Cardiac muscle cell (in vitro differentiated cells and primary cell): ENCODE measurements around the gene RLF. TPM values are rescaled to one million over a fixed set of nuclear protein-coding genes. Genes with fewer than 3 reads are reported as not detected.

ENCODE experiments used
- DNase-seq, 2 donors: peaks; one replicate each; pipeline versions ENCODE4 v3.0.0 to v3.0.0-alpha.2; 2010 to 2017; ENCODE audit warnings: low read depth in 1 of 2, low spot score in 1 of 2
- H3K27ac ChIP-seq: fragments of 200-600 bp; sonication (generic); 2 replicates; pipeline ENCODE4 v1.5.1; 2016
- H3K27me3 ChIP-seq: fragments of 200-600 bp; sonication (generic); 2 replicates; pipeline ENCODE4 v1.6.0; 2016; ENCODE audit warnings: control low read depth
- H3K36me3 ChIP-seq: fragments of 200-600 bp; sonication (generic); 2 replicates; pipeline ENCODE4 v1.5.1; 2016; ENCODE audit warnings: control low read depth
- H3K4me1 ChIP-seq: fragments of 200-600 bp; sonication (generic); 2 replicates; pipeline ENCODE4 v1.8.1; 2017; ENCODE audit warnings: low read depth, mild to moderate bottlenecking, mixed run types
- H3K4me3 ChIP-seq: fragments of 200-600 bp; sonication (generic); 2 replicates; pipeline ENCODE4 v1.5.1; 2016; ENCODE audit warnings: mild to moderate bottlenecking
- H3K9me3 ChIP-seq: fragments of 200-600 bp; sonication (generic); 2 replicates; pipeline ENCODE4 v1.5.1; 2017; ENCODE audit warnings: low read depth, mild to moderate bottlenecking, control low read depth
- polyA plus RNA-seq: library from polyadenylated mRNA; unstranded; fragments of >200 nt; fragmentation: Nextera tagmentation; extraction: Ambion mirVana; gene quantifications from 2 replicates; pipeline ENCODE4 v1.2.1, GENCODE V29; 2016
- total RNA-seq: library from RNA; depleted of rRNA; stranded (reverse); fragments of >200 nt; gene quantifications from 2 replicates; pipeline ENCODE4 v1.2.3, GENCODE V29; 2016
- TF ChIP-seq, protein P1 (sequence below): IDR thresholded peaks from 2 replicates; pipeline ENCODE4 v1.5.1; 2012; ENCODE audit warnings: low read depth, mild to moderate bottlenecking, low read length

RLF gene
- total and polyA plus RNA-seq, 2 experiments from 2014 or later, result 6.7 to 27.5 TPM

DNA sequence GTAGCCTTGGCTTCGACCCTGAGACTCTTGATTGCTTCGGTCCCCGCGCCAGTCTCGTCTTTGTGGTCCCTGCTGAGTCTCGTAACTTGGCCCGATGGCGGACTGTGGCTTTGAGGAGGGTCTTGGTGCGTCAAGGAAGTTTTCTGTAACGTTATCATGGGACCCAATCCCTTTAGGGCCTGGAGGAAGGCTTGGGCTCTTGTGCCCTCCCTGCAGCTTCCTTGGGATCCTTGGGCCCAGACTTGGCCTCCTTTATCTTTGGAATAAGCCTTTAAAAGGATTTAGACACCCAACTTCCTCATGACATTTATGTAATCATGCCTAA is 97.2 kb downstream of the RLF start:
- Histone ChIP-seq H3K9me3 (no peaks in the 10 kb centered on the region), H3K4me3 (peak overlapping the region; percentile 93), H3K4me1 (peaks cover 5% of the 10 kb centered on the region), H3K27me3 (no peaks in the 10 kb centered on the region), H3K27ac (peak overlapping the region; percentile 99), H3K36me3 (peaks cover 29% of the 10 kb centered on the region)
- peak in 1 of 2 donors; percentile 39 for DNase-seq
- TF ChIP-seq, protein P1, sequence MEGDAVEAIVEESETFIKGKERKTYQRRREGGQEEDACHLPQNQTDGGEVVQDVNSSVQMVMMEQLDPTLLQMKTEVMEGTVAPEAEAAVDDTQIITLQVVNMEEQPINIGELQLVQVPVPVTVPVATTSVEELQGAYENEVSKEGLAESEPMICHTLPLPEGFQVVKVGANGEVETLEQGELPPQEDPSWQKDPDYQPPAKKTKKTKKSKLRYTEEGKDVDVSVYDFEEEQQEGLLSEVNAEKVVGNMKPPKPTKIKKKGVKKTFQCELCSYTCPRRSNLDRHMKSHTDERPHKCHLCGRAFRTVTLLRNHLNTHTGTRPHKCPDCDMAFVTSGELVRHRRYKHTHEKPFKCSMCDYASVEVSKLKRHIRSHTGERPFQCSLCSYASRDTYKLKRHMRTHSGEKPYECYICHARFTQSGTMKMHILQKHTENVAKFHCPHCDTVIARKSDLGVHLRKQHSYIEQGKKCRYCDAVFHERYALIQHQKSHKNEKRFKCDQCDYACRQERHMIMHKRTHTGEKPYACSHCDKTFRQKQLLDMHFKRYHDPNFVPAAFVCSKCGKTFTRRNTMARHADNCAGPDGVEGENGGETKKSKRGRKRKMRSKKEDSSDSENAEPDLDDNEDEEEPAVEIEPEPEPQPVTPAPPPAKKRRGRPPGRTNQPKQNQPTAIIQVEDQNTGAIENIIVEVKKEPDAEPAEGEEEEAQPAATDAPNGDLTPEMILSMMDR, result no peak

DNA sequence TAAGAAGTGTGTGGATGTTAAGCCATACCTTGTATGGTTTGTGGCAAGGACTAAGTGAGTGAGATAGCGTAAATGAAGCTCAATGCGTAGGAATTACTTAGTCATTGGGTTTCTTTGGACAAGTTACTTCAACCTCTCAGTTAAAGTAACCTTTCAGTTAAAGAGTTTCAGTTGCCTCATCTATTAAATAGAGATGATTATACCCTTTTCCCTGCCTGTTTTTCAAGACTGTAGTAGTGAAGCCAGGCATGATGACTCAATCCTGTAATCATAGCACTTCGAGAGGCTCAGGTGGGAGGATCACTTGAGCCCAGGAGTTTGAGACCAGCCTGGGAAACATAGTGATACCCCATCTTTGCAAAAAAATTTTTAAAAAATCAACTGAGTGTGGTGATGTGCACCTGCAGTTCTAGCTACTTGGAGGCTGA is 103.2 kb downstream of the RLF start:
- no peak for DNase-seq
- Histone ChIP-seq H3K36me3 (peaks cover 56% of the 10 kb centered on the region), H3K9me3 (no peaks in the 10 kb centered on the region), H3K27ac (no peak overlapping the region), H3K4me3 (no peak overlapping the region), H3K27me3 (no peaks in the 10 kb centered on the region), H3K4me1 (no peaks in the 10 kb centered on the region)
- TF ChIP-seq, protein P1, result no peak

DNA sequence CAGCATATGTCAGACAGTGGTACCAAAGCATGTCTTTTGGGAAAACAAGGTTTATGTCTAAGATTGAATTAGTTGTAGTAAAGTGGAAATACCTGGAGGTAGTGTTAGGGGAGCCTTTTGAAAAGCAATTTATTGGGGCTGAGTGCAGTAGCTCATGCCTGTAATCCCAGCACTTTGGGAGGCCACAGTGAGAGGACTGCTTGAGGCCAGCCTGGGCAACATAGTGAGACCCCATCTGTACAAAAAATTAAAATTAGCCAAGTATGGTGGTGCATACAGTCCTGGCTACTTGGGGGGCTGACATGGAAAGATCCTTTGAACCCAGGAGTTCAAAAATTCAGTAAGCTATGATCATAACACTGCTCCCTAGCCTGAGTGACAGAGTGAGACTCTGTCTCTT is 104.1 kb downstream of the RLF start:
- no peak for DNase-seq
- Histone ChIP-seq H3K36me3 (peaks cover 65% of the 10 kb centered on the region), H3K4me3 (no peak overlapping the region), H3K27ac (no peak overlapping the region), H3K27me3 (no peaks in the 10 kb centered on the region), H3K9me3 (no peaks in the 10 kb centered on the region), H3K4me1 (no peaks in the 10 kb centered on the region)
- TF ChIP-seq, protein P1, result no peak

DNA sequence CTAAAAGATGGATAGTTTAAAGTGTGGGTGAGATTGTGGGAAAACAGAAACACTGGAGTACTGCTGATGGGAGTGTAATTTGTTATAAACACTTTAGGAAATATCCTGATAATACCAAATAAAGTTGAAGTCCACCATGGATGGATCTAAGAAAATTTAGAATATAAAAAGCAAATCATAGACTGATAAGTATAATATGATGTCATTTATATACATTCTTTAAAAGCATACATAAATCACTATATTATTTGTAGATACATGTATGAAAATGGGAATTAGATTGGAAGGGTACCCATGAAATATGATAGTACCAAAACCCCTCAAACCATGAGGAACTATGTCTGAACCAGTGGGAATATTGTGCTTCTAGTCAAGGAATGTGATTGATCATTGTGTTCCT is 104.7 kb downstream of the RLF start:
- Histone ChIP-seq H3K27ac (no peak overlapping the region), H3K27me3 (no peaks in the 10 kb centered on the region), H3K9me3 (no peaks in the 10 kb centered on the region), H3K4me1 (no peaks in the 10 kb centered on the region), H3K36me3 (peaks cover 64% of the 10 kb centered on the region), H3K4me3 (no peak overlapping the region)
- no peak for DNase-seq
- TF ChIP-seq, protein P1, result no peak

DNA sequence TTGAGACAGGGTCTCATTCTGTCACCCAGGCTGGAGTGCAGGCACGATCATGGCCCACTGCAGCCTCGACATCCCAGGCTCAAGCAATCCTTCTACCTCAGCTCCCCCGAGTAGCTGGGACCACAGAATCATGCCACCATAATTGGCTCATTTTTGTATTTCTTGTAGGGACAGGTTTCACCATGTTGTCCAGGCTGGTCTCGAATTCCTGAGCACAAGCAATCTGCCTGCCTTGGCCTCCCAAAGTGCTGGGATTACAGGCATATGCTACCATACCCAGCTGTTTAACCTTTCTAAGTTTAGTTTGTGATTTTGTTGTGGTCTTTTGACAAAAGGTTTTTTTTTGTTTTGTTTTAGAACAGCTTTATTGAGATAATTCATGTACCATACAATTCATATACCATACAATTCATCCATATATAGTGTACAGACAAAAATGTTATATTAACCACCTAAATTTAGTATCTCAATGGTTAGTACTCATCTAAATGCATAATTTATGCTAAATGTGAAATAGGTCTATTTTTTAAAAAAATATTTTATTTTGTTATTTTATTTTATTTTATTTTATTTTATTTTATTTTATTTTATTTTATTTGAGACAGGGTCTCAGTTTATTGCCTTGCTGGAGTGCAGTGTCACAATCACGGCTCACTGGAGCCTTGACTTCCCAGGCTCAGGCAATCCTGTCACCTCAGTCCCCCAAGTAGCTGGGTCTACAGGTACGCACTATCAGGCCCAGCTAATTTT is 105.8 kb downstream of the RLF start:
- no peak for DNase-seq
- no peaks in the 10 kb centered on the region for H3K4me1 ChIP-seq
- H3K27me3 ChIP-seq, result no peaks in the 10 kb centered on the region
- H3K9me3 ChIP-seq, result no peaks in the 10 kb centered on the region
- no peak overlapping the region for H3K4me3 ChIP-seq
- TF ChIP-seq, protein P1, result no peak
- peaks cover 61% of the 10 kb centered on the region for H3K36me3 ChIP-seq
- H3K27ac ChIP-seq, result no peak overlapping the region
